PFSK-1 (cell line): ENCODE measurements around the gene TMC1.

Experiments used
- POLR2AphosphoS5 ChIP-seq: IDR thresholded peaks from 2 replicates; pipeline ENCODE4 v1.6.1; 2012; ENCODE audit warnings: low read depth, mild to moderate bottlenecking, control low read depth, low read length, moderate library complexity
- SIN3A ChIP-seq: IDR thresholded peaks from 2 replicates; pipeline ENCODE4 v1.6.1; 2012; ENCODE audit warnings: mild to moderate bottlenecking, low read length, moderate library complexity, borderline replicate concordance; ENCODE audit not compliant: insufficient read depth
- TAF1 ChIP-seq: IDR thresholded peaks from 2 replicates; pipeline ENCODE4 v1.6.1; 2012; ENCODE audit warnings: low read length, control low read depth, borderline replicate concordance; ENCODE audit not compliant: insufficient read depth
- TF ChIP-seq, protein P1 (sequence below), 2 experiments: IDR thresholded peaks; 2 replicates each; pipeline versions ENCODE4 v1.6.1 to v1.8.0; 2011 to 2012; ENCODE audit warnings: low read depth in 2 of 2, low read length in 2 of 2, control low read depth in 1 of 2, inconsistent platforms in 1 of 2, mild to moderate bottlenecking in 1 of 2, moderate library complexity in 1 of 2; ENCODE audit not compliant: insufficient read depth in 1 of 2

DNA sequence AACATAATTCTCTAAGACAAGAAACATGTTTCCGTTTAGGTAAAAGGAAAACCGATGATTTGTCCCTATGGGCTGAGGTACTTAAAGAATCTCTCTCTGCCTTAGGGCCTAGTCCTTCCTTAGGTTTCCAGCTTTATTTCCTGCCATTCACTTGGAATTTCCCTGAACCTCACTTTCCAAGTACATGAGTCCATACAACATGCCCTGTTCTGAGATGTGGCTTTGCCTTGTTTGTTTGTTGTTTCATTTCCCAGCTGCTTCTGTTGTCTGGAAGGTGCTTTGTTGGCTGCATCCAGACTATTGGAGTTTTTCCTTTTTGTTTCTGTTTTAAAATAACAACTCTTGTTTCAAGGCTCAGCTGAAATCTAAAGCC lies 336.2 kb downstream of the TMC1 start:
- TF ChIP-seq POLR2AphosphoS5 (no peak), SIN3A (no peak), TAF1 (no peak)
- TF ChIP-seq, protein P1, sequence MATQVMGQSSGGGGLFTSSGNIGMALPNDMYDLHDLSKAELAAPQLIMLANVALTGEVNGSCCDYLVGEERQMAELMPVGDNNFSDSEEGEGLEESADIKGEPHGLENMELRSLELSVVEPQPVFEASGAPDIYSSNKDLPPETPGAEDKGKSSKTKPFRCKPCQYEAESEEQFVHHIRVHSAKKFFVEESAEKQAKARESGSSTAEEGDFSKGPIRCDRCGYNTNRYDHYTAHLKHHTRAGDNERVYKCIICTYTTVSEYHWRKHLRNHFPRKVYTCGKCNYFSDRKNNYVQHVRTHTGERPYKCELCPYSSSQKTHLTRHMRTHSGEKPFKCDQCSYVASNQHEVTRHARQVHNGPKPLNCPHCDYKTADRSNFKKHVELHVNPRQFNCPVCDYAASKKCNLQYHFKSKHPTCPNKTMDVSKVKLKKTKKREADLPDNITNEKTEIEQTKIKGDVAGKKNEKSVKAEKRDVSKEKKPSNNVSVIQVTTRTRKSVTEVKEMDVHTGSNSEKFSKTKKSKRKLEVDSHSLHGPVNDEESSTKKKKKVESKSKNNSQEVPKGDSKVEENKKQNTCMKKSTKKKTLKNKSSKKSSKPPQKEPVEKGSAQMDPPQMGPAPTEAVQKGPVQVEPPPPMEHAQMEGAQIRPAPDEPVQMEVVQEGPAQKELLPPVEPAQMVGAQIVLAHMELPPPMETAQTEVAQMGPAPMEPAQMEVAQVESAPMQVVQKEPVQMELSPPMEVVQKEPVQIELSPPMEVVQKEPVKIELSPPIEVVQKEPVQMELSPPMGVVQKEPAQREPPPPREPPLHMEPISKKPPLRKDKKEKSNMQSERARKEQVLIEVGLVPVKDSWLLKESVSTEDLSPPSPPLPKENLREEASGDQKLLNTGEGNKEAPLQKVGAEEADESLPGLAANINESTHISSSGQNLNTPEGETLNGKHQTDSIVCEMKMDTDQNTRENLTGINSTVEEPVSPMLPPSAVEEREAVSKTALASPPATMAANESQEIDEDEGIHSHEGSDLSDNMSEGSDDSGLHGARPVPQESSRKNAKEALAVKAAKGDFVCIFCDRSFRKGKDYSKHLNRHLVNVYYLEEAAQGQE (IDR thresholded peaks at IDR 0.05; ENCODE audit: insufficient read depth in 1 of 2, low read depth in 2 of 2, low read length in 2 of 2) = no peak
